ENCODE data around the gene COL27A1. TPM values are rescaled to one million over a fixed set of nuclear protein-coding genes. Genes with fewer than 3 reads are reported as not detected.

COL27A1 gene
- total and polyA plus RNA-seq, 9 of the 15 experiments (the other 6 are each of a cell fraction or from before 2014, with no cell fraction given) = 0.07 TPM; not detected in 8

DNA sequence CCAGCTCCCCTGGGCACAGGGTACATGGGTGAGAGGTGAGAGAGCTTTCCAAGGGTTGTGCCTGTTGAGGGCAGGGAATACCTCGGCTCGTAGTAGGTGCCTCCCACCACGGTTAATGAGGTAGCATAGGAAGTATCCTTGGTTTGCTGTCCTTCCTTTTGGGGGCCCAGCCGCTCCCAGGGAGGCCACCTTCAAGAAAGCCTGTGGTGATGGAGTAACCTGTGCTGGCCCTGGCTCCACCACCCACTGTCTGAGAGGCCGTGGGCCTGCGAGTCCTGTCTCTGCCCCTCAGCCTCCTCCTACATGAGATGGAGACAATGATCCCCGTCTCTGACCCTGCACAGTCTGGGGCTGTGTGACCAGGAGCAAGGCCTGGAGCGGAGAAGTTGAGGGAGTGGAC, 40.8 kb downstream of the COL27A1 start:
- intact Hi-C loops (cut with micrococcal nuclease) = no loop called here
- in situ Hi-C loops (cut with MboI) = no loop called here

More for the DNA sequence above, 40.8 kb downstream of the COL27A1 start:
- no peaks in the 10 kb centered on the region for H3K9me1 ChIP-seq (ENCODE audit: control insufficient read depth, insufficient read depth, low read length)
- TF ChIP-seq KDM1A (IDR thresholded peaks at IDR 0.05) (no peak), ZNF146 (CRISPR knock-in tag; IDR thresholded peaks at IDR 0.05; ENCODE audit: unreplicated experiment) (no peak), SMAD2 (IDR thresholded peaks at IDR 0.05; ENCODE audit: low read depth, low read length) (no peak), KLF1 (tag; IDR thresholded peaks at IDR 0.05) (no peak), ZNF764 (CRISPR knock-in tag; IDR thresholded peaks at IDR 0.05; ENCODE audit: low read depth) (no peak), ZNF165 (CRISPR knock-in tag; IDR thresholded peaks at IDR 0.05; ENCODE audit: borderline replicate concordance) (no peak)
- TF ChIP-seq, protein P1, sequence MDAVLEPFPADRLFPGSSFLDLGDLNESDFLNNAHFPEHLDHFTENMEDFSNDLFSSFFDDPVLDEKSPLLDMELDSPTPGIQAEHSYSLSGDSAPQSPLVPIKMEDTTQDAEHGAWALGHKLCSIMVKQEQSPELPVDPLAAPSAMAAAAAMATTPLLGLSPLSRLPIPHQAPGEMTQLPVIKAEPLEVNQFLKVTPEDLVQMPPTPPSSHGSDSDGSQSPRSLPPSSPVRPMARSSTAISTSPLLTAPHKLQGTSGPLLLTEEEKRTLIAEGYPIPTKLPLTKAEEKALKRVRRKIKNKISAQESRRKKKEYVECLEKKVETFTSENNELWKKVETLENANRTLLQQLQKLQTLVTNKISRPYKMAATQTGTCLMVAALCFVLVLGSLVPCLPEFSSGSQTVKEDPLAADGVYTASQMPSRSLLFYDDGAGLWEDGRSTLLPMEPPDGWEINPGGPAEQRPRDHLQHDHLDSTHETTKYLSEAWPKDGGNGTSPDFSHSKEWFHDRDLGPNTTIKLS (IDR thresholded peaks at IDR 0.05; ENCODE audit: borderline replicate concordance, low read depth) = no peak
- TF ChIP-seq, protein P2, sequence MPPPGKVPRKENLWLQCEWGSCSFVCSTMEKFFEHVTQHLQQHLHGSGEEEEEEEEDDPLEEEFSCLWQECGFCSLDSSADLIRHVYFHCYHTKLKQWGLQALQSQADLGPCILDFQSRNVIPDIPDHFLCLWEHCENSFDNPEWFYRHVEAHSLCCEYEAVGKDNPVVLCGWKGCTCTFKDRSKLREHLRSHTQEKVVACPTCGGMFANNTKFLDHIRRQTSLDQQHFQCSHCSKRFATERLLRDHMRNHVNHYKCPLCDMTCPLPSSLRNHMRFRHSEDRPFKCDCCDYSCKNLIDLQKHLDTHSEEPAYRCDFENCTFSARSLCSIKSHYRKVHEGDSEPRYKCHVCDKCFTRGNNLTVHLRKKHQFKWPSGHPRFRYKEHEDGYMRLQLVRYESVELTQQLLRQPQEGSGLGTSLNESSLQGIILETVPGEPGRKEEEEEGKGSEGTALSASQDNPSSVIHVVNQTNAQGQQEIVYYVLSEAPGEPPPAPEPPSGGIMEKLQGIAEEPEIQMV (tag; conservative IDR thresholded peaks at IDR 0.05; ENCODE audit: low read depth) = no peak
- no peak overlapping the region for H3K4me3 ChIP-seq
- no TSS peak for BruUV-seq (replicated peaks)
- WGBS (ENCODE audit: insufficient coverage, low coverage, missing lambda C conversion rate) = 2% methylated on average over 7 of the region's 8 CpGs
- ChIA-PET CTCF (ENCODE audit: low intra/inter-chr PET ratio) (no interaction called here), POLR2A (no interaction called here)
- no peaks in the 10 kb centered on the region for H3K79me2 ChIP-seq (ENCODE audit: control insufficient read depth, insufficient read depth, low read length)
- no peaks in the 10 kb centered on the region for H3K4me1 ChIP-seq (replicated peaks in 1 of 2; ENCODE audit: control insufficient read depth in 2 of 2, insufficient read depth in 2 of 2, low read length in 2 of 2)
- H2AFZ ChIP-seq (ENCODE audit: low read depth, low read length) = no peak overlapping the region
- no peak overlapping the region for H3K27ac ChIP-seq (ENCODE audit: extremely low read depth, low read depth, low read length)
- H3K36me3 ChIP-seq (ENCODE audit: control insufficient read depth, insufficient read depth, low read length) = no peaks in the 10 kb centered on the region
- no peak for FAIRE-seq
- H3K9me3 ChIP-seq (replicated peaks; ENCODE audit: control insufficient read depth, insufficient read depth, low read depth, low read length) = no peaks in the 10 kb centered on the region
- H3K9ac ChIP-seq (ENCODE audit: insufficient read depth in 1 of 2, low read depth in 2 of 2, low read length in 2 of 2) = no peak overlapping the region
- DNase-seq (ENCODE audit: extremely low read depth in 1 of 4, low spot score in 3 of 4) = no peak
- peaks cover 0 to 27% of the 10 kb centered on the region in 2 experiments; a peak in 2 of 5 replicates for H3K27me3 ChIP-seq (ENCODE audit: control insufficient read depth in 2 of 2, insufficient read depth in 2 of 2, low read length in 2 of 2)
- no peak overlapping the region for H3K4me2 ChIP-seq (ENCODE audit: insufficient read depth, low read length)
- H4K20me1 ChIP-seq (replicated peaks; ENCODE audit: control insufficient read depth, insufficient read depth, low read length) = no peaks in the 10 kb centered on the region
- ATAC-seq = no peak

Measured in K562 (cell line).